Dermis blood vessel endothelial cell (primary cell): ENCODE measurements around the gene SRPRB. TPM values are rescaled to one million over a fixed set of nuclear protein-coding genes. Genes with fewer than 3 reads are reported as not detected.

Experiments used
- DNase-seq: peaks from one replicate; pipeline ENCODE4 v3.0.0; 2010
- total RNA-seq: library from RNA; depleted of rRNA; stranded (reverse); fragments of >200 nt; gene quantifications from 2 replicates; pipeline ENCODE4 v1.2.3, GENCODE V29; 2014

The SRPRB gene, protein sequence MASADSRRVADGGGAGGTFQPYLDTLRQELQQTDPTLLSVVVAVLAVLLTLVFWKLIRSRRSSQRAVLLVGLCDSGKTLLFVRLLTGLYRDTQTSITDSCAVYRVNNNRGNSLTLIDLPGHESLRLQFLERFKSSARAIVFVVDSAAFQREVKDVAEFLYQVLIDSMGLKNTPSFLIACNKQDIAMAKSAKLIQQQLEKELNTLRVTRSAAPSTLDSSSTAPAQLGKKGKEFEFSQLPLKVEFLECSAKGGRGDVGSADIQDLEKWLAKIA
- 46.3 and 76.6 TPM in 2 replicates for total RNA-seq

- peak; percentile 97 for DNase-seq
These were observed at the start of gene SRPRB for GRCh38 chr3:133805702-133806475. Gene SRPRB (plus strand): TSS chr3:133805815. CDS start chr3:133805849, 34 bp downstream.

GRCh38 chr3:133756716-133757694 is 48.6 kb upstream of the SRPRB start:
- DNase-seq = no peak

GRCh38 chr3:133757701-133758567 is 47.7 kb upstream of the SRPRB start:
- DNase-seq = no peak

DNA sequence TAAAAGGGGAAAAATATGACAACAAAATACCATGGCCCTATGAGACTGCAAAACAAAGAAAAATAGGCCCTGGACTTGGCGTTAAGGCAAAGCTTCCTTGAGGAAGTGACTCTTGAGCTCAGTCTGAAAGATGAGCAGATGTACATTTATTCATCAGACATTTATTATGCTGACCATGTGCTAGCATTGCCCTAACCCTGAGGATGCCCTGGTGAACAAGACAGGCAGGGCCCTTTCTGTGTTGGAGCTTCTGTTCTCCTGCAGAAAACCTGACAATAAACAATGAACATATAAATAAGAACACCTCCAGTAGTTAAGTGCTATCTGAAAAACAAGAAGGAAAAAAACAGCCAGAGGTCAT is 47.1 kb upstream of the SRPRB start:
- no peak for DNase-seq

- DNase-seq = no peak
These were observed 46.5 kb upstream of the SRPRB start for GRCh38 chr3:133758964-133759739.

- DNase-seq = no peak
These were observed 45.8 kb upstream of the SRPRB start for GRCh38 chr3:133759740-133760305.

GRCh38 chr3:133760916-133761315 is 44.7 kb upstream of the SRPRB start:
- no peak for DNase-seq

GRCh38 chr3:133761605-133762484 is 43.8 kb upstream of the SRPRB start:
- no peak for DNase-seq

- DNase-seq = no peak
These were observed 43.1 kb upstream of the SRPRB start for GRCh38 chr3:133762539-133762938.

GRCh38 chr3:133763797-133764683 is 41.6 kb upstream of the SRPRB start:
- no peak for DNase-seq

DNA sequence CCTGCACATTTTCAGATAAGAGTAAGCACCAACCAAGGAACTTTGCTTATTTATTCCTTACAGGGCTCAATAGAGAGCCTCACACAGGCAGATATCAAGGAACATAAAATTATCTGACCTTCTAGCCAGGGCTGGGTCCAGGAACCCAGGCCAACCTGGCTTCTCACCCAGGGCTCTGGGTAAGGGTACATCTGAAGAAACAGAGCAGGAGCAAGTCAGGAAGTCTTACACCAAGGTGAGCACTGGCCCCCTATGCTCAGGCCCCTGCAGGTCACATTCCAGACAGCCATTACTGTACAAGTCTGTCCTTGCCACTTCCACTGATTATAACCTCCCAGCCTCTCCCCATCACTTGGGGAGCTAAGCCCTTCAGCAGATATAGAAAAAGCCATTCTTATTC is 40.4 kb upstream of the SRPRB start:
- no peak for DNase-seq

GRCh38 chr3:133767607-133768006 is 38.0 kb upstream of the SRPRB start:
- no peak for DNase-seq

GRCh38 chr3:133769536-133769935 is 36.1 kb upstream of the SRPRB start:
- no peak for DNase-seq

GRCh38 chr3:133773732-133774131 is 31.9 kb upstream of the SRPRB start:
- no peak for DNase-seq

GRCh38 chr3:133775309-133775708 is 30.3 kb upstream of the SRPRB start:
- DNase-seq = no peak

GRCh38 chr3:133775835-133776234 is 29.8 kb upstream of the SRPRB start:
- no peak for DNase-seq

DNA sequence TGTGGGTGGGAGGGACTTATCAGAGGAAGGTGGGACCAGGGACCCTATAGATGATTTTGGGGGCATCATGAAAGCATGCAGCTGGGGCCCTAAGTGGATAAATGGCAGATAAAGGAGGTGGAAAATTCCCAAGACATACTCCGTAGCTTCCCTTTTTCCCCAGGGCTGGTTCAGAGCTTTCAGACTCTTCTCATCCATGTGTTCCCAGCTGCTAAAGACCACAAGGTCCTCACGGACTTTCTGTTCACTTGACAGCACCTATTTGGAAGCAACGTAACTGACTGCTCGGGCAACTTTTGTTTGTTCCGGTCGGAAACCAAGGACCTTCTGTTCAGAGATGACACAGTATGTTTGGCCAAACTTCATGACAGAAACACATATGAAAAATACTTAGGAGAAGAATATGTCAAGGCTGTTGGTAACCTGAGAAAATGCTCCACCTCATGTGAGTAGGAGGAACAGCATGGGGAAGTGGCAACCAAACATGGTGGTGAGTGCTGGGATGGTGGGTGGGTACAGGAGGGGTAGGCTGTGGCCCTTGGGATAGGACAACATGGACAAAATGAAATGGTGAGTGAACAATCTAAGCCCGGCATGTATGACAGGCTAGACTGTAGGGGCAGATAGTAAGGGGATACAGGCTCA is 28.7 kb upstream of the SRPRB start:
- DNase-seq = no peak
